ENCODE measurements around the gene CYP2D6.

Gene CYP2D6

GRCh38 chr22:42160251-42160650 is 29.6 kb upstream of the CYP2D6 start:
- no peak for TF ChIP-seq POLR2A (IDR thresholded peaks at IDR 0.05; ENCODE audit: low read depth, low read length)
- no peak for TF ChIP-seq SPI1 (IDR thresholded peaks at IDR 0.05; ENCODE audit: low read depth, low read length)
- no peak for TF ChIP-seq TAF1 (IDR thresholded peaks at IDR 0.05; ENCODE audit: low read depth, low read length)
- TF ChIP-seq POLR2AphosphoS5 (IDR thresholded peaks at IDR 0.05; ENCODE audit: low read depth, low read length), result no peak
- no peak for TF ChIP-seq PAX5 (IDR thresholded peaks at IDR 0.05; ENCODE audit: insufficient read depth, low read length, severe bottlenecking)
- TF ChIP-seq POU2F2 (IDR thresholded peaks at IDR 0.05; ENCODE audit: low read depth, low read length), result no peak
- DNase-seq (ENCODE audit: insufficient read length, low spot score), result no peak
- FAIRE-seq, result no peak

GRCh38 chr22:42158456-42159132 is 28.0 kb upstream of the CYP2D6 start:
- TF ChIP-seq TAF1 (IDR thresholded peaks at IDR 0.05; ENCODE audit: low read depth, low read length), result no peak
- TF ChIP-seq SPI1 (IDR thresholded peaks at IDR 0.05; ENCODE audit: low read depth, low read length), result no peak
- TF ChIP-seq POLR2A (IDR thresholded peaks at IDR 0.05; ENCODE audit: low read depth, low read length), result no peak
- no peak for TF ChIP-seq POLR2AphosphoS5 (IDR thresholded peaks at IDR 0.05; ENCODE audit: low read depth, low read length)
- TF ChIP-seq PAX5 (IDR thresholded peaks at IDR 0.05; ENCODE audit: insufficient read depth, low read length, severe bottlenecking), result no peak
- no peak for TF ChIP-seq POU2F2 (IDR thresholded peaks at IDR 0.05; ENCODE audit: low read depth, low read length)
- FAIRE-seq (no peak), DNase-seq (ENCODE audit: insufficient read length, low spot score) (no peak)

- no peak for TF ChIP-seq POU2F2 (IDR thresholded peaks at IDR 0.05; ENCODE audit: low read depth, low read length)
- TF ChIP-seq TAF1 (IDR thresholded peaks at IDR 0.05; ENCODE audit: low read depth, low read length), result no peak
- TF ChIP-seq POLR2A (IDR thresholded peaks at IDR 0.05; ENCODE audit: low read depth, low read length), result no peak
- no peak for TF ChIP-seq SPI1 (IDR thresholded peaks at IDR 0.05; ENCODE audit: low read depth, low read length)
- no peak for TF ChIP-seq POLR2AphosphoS5 (IDR thresholded peaks at IDR 0.05; ENCODE audit: low read depth, low read length)
- no peak for TF ChIP-seq PAX5 (IDR thresholded peaks at IDR 0.05; ENCODE audit: insufficient read depth, low read length, severe bottlenecking)
- no peak for FAIRE-seq
- DNase-seq (ENCODE audit: insufficient read length, low spot score), result no peak
Observed at GRCh38 chr22:42156598-42156997, 26.0 kb upstream of the CYP2D6 start.

DNA sequence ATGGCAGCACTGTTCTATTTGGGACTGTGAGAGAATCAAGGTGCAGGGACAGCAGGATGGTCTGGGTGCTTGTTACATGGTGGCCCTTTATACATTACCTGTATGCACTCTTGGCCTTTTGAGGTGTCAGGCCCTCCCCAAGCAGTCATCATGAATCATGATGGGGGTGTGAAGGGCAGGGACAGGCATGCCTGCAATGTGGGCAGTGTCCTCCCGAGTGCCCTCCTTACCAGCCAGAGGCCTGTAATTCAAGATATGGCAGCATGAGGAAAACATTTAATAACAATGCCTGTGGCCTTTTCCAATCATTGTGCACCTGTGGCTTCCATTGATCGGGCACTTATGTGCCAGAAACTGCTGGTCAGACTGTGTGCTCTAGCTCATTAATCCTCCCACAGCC is 25.5 kb upstream of the CYP2D6 start:
- DNase-seq (ENCODE audit: insufficient read length, low spot score) (no peak), FAIRE-seq (no peak)
- TF ChIP-seq SPI1 (IDR thresholded peaks at IDR 0.05; ENCODE audit: low read depth, low read length), result no peak
- TF ChIP-seq POLR2A (IDR thresholded peaks at IDR 0.05; ENCODE audit: low read depth, low read length), result no peak
- no peak for TF ChIP-seq TAF1 (IDR thresholded peaks at IDR 0.05; ENCODE audit: low read depth, low read length)
- no peak for TF ChIP-seq POLR2AphosphoS5 (IDR thresholded peaks at IDR 0.05; ENCODE audit: low read depth, low read length)
- TF ChIP-seq POU2F2 (IDR thresholded peaks at IDR 0.05; ENCODE audit: low read depth, low read length), result no peak
- TF ChIP-seq PAX5 (IDR thresholded peaks at IDR 0.05; ENCODE audit: insufficient read depth, low read length, severe bottlenecking), result no peak

DNA sequence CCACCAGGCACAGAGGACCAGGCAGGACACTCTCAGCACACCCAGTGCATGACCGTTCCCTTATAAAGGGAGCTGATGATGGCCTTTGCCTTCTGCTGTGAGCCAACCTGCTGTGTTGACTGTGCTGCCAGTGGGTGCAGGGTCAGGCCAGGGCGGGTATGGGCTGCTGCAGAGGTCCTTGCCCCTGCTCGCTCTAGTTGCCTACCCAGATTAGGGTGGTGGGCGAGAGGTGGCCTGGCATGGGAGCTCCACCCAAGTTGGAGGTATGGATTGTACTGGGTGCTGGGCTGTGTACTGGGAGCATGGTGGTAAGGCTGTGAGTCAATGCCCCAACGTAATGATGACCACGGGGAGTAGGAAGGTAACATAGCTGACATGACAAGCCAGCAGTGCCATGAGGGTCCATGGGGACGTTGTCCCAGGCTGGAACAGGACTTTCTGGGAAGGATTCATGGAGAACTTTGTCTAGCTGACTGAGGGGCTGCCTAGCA is 24.5 kb upstream of the CYP2D6 start:
- FAIRE-seq (no peak), DNase-seq (ENCODE audit: insufficient read length, low spot score) (no peak)
- TF ChIP-seq SPI1 (IDR thresholded peaks at IDR 0.05; ENCODE audit: low read depth, low read length) (no peak), PAX5 (IDR thresholded peaks at IDR 0.05; ENCODE audit: insufficient read depth, low read length, severe bottlenecking) (no peak), TAF1 (IDR thresholded peaks at IDR 0.05; ENCODE audit: low read depth, low read length) (no peak), POLR2A (IDR thresholded peaks at IDR 0.05; ENCODE audit: low read depth, low read length) (no peak), POU2F2 (IDR thresholded peaks at IDR 0.05; ENCODE audit: low read depth, low read length) (no peak), POLR2AphosphoS5 (IDR thresholded peaks at IDR 0.05; ENCODE audit: low read depth, low read length) (no peak)

GRCh38 chr22:42154293-42155052 is 23.9 kb upstream of the CYP2D6 start:
- FAIRE-seq (no peak), DNase-seq (ENCODE audit: insufficient read length, low spot score) (no peak)
- TF ChIP-seq SPI1 (IDR thresholded peaks at IDR 0.05; ENCODE audit: low read depth, low read length) (no peak), POLR2AphosphoS5 (IDR thresholded peaks at IDR 0.05; ENCODE audit: low read depth, low read length) (no peak), POLR2A (IDR thresholded peaks at IDR 0.05; ENCODE audit: low read depth, low read length) (no peak)

- DNase-seq (ENCODE audit: insufficient read length, low spot score) (no peak), FAIRE-seq (no peak)
- no peak for TF ChIP-seq SPI1 (IDR thresholded peaks at IDR 0.05; ENCODE audit: low read depth, low read length)
- TF ChIP-seq POLR2A (IDR thresholded peaks at IDR 0.05; ENCODE audit: low read depth, low read length), result no peak
- TF ChIP-seq POLR2AphosphoS5 (IDR thresholded peaks at IDR 0.05; ENCODE audit: low read depth, low read length), result no peak
- TF ChIP-seq PAX5 (IDR thresholded peaks at IDR 0.05; ENCODE audit: insufficient read depth, low read length, severe bottlenecking), result no peak
- TF ChIP-seq POU2F2 (IDR thresholded peaks at IDR 0.05; ENCODE audit: low read depth, low read length), result no peak
Observed at GRCh38 chr22:42152661-42153270, 22.2 kb upstream of the CYP2D6 start.

GRCh38 chr22:42151924-42152635 is 21.5 kb upstream of the CYP2D6 start:
- no peak for TF ChIP-seq POLR2AphosphoS5 (IDR thresholded peaks at IDR 0.05; ENCODE audit: low read depth, low read length)
- TF ChIP-seq SPI1 (IDR thresholded peaks at IDR 0.05; ENCODE audit: low read depth, low read length), result no peak
- no peak for TF ChIP-seq POU2F2 (IDR thresholded peaks at IDR 0.05; ENCODE audit: low read depth, low read length)
- TF ChIP-seq PAX5 (IDR thresholded peaks at IDR 0.05; ENCODE audit: insufficient read depth, low read length, severe bottlenecking), result no peak
- no peak for TF ChIP-seq TAF1 (IDR thresholded peaks at IDR 0.05; ENCODE audit: low read depth, low read length)
- no peak for TF ChIP-seq POLR2A (IDR thresholded peaks at IDR 0.05; ENCODE audit: low read depth, low read length)
- FAIRE-seq (no peak), DNase-seq (ENCODE audit: insufficient read length, low spot score) (no peak)

All from GM12891 (cell line).